GM10266 (cell line): ENCODE results near the gene NDUFB3.

Source experiments
- DNase-seq: peaks from one replicate; pipeline ENCODE4 v3.0.0; 2012; ENCODE audit errors: extremely low spot score
- CTCF ChIP-seq: IDR thresholded peaks from 2 replicates; pipeline ENCODE4 v1.5.1; 2012; ENCODE audit warnings: mild to moderate bottlenecking, low read depth; ENCODE audit not compliant: control insufficient read depth, insufficient read depth; ENCODE audit errors: missing control alignments

Gene NDUFB3

GRCh38 chr2:201122276-201122675, 50.5 kb downstream of the NDUFB3 start:
- DNase-seq, result no peak

GRCh38 chr2:201126308-201127151, 54.7 kb downstream of the NDUFB3 start:
- DNase-seq, result peak; percentile 50
- TF ChIP-seq CTCF, result no peak

More at GRCh38 chr2:201122276-201122675, 50.5 kb downstream of the NDUFB3 start:
- no peak for TF ChIP-seq CTCF

- DNase-seq, result no peak
Measured at GRCh38 chr2:201127152-201127511, 55.3 kb downstream of the NDUFB3 start.

DNA sequence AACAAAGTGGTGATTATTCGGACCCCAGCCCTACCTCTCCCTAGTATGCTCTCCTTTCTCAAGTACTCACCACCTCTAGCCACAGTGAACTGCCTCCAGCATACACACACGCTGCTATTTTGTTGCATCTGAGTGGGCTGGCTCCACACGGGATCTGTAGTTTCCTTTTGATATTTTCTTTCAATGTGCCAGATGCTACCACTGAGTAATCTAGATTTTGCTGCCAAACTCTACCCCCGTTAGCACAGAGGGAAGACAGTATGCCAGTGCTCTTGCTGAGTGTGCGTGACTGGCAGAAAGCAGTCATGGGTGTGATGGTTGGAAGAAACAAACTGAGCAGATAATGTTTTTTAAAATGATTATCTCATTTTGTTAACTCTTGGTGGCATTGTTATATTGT, 55.8 kb downstream of the NDUFB3 start:
- no peak for DNase-seq

More at GRCh38 chr2:201127152-201127511, 55.3 kb downstream of the NDUFB3 start:
- no peak for TF ChIP-seq CTCF

GRCh38 chr2:201128033-201128432, 56.2 kb downstream of the NDUFB3 start:
- DNase-seq, result no peak
- no peak for TF ChIP-seq CTCF

More for the DNA sequence above, 55.8 kb downstream of the NDUFB3 start:
- no peak for TF ChIP-seq CTCF

- no peak for TF ChIP-seq CTCF
- peak; percentile 45 for DNase-seq
Measured at GRCh38 chr2:201128933-201129505, 57.2 kb downstream of the NDUFB3 start.
